Gastrocnemius medialis (tissue), 4 donors: Measurements from ENCODE around the gene C12orf75. TPM values are rescaled to one million over a fixed set of nuclear protein-coding genes. Genes with fewer than 3 reads are reported as not detected.

Experiments
- ATAC-seq, 2 donors: fragments of 150-250 bp; one replicate each; pipeline ENCODE4 v1.9.1; 2016
- DNase-seq, 2 donors: peaks; one replicate each; pipeline ENCODE4 v3.0.0-alpha.2; 2019
- H3K27ac ChIP-seq, 4 donors: fragments of 200-600 bp; sonication (generic); 1 replicate in 1 of 4; 2 replicates in 3 of 4; pipeline ENCODE4 v1.5.1; 2016 to 2018; ENCODE audit warnings: mild to moderate bottlenecking in 2 of 4, moderate library complexity in 1 of 4
- H3K27me3 ChIP-seq, 3 donors: fragments of 200-600 bp; sonication (generic) in 2 of 3; 1 replicate in 1 of 3; 2 replicates in 2 of 3; pipeline versions ENCODE4 v1.5.1 to v1.6.0; 2016 to 2019; ENCODE audit warnings: mild to moderate bottlenecking in 1 of 3, moderate library complexity in 1 of 3
- H3K36me3 ChIP-seq, 2 donors: fragments of 200-600 bp; sonication (generic) in 1 of 2; one replicate each; pipeline ENCODE4 v1.5.1; 2017 to 2018
- H3K4me1 ChIP-seq, 2 donors: fragments of 200-600 bp; sonication (generic) in 1 of 2; one replicate each; pipeline ENCODE4 v1.5.1; 2016 to 2017; ENCODE audit warnings: mild to moderate bottlenecking in 2 of 2
- H3K4me3 ChIP-seq, 4 donors: fragments of 200-600 bp; sonication (generic) in 3 of 4; 1 replicate in 1 of 4; 2 replicates in 3 of 4; pipeline ENCODE4 v1.5.1; 2016 to 2019; ENCODE audit warnings: mild to moderate bottlenecking in 2 of 4
- H3K9me3 ChIP-seq, 3 donors: fragments of 200-600 bp; sonication (generic) in 2 of 3; 1 replicate in 1 of 3; 2 replicates in 2 of 3; pipeline ENCODE4 v1.5.1; 2016 to 2019
- CTCF ChIP-seq, 5 experiments: fragments of 450-650 bp in 3 of 5; fragments of 200-600 bp in 2 of 5; sonication (generic) in 2 of 5; IDR thresholded peaks in 4 of 5; conservative IDR thresholded peaks in 1 of 5; 1 replicate in 4 of 5; 2 replicates in 1 of 5; pipeline ENCODE4 v1.5.1; 2016 to 2019; ENCODE audit warnings: antibody characterized with exemption in 5 of 5, mild to moderate bottlenecking in 3 of 5, moderate library complexity in 3 of 5
- POLR2A ChIP-seq, 2 donors: fragments of 450-650 bp; IDR thresholded peaks; one replicate each; pipeline ENCODE4 v1.6.1; 2017; ENCODE audit warnings: antibody characterized with exemption in 2 of 2, mild to moderate bottlenecking in 2 of 2, moderate library complexity in 2 of 2
- in situ Hi-C, 4 donors: fragments of 200-750 bp; cut with MboI; loops; one replicate each; pipeline versions ENCODE4 v1.15.0 to v1.8.0; 2017; ENCODE audit warnings: low sequenced_read_pairs in 4 of 4
- intact Hi-C: fragments of 100-400 bp; cut with DNase I; formaldehyde crosslinking; loops from one replicate; pipeline ENCODE4 v1.15.1; 2023; ENCODE audit warnings: low total_unique reads
- total RNA-seq, 4 donors: library from RNA; depleted of rRNA; stranded (reverse); fragments of >200 nt; gene quantifications; one replicate each; pipeline versions ENCODE4 v1.1.0 to v1.2.3, GENCODE V29; 2016

The C12orf75 gene
- total RNA-seq, 4 donors from 2014 or later, result 4.3 to 73.0 (median 17.3) TPM

- in situ Hi-C loops, result loop anchor here in 3 of 4 donors (25.0 kb wide), 2 partner anchors 1185 to 1210 kb away; partner anchors contain the start of gene TXNRD1 (in 1 of the 3)
- peaks cover 4 to 8% of the 10 kb centered on the region in 2 donors for H3K4me1 ChIP-seq
- H3K4me3 ChIP-seq, result no peak overlapping the region
- no peaks in the 10 kb centered on the region for H3K36me3 ChIP-seq
- no peak for ATAC-seq
- no peak for DNase-seq
- H3K9me3 ChIP-seq, result no peaks in the 10 kb centered on the region
- intact Hi-C loops, result no loop called here
- no peaks in the 10 kb centered on the region for H3K27me3 ChIP-seq
- TF ChIP-seq POLR2A (IDR thresholded peaks at IDR 0.05) (no peak), CTCF (IDR thresholded peaks at IDR 0.05 in 4 of 5, conservative IDR thresholded peaks at IDR 0.05 in 1 of 5) (no peak)
- no peak overlapping the region for H3K27ac ChIP-seq
Measured at GRCh38 chr12:105396983-105397382, 66.5 kb downstream of the C12orf75 start.

- no peak overlapping the region for H3K27ac ChIP-seq
- no peaks in the 10 kb centered on the region for H3K9me3 ChIP-seq
- TF ChIP-seq CTCF (IDR thresholded peaks at IDR 0.05 in 4 of 5, conservative IDR thresholded peaks at IDR 0.05 in 1 of 5) (no peak), POLR2A (IDR thresholded peaks at IDR 0.05) (no peak)
- in situ Hi-C loops (loop anchor here in 3 of 4 donors (25.0 kb wide), 2 partner anchors 1187 to 1212 kb away; partner anchors contain the start of gene TXNRD1 (in 1 of the 3)), intact Hi-C loops (no loop called here)
- H3K4me3 ChIP-seq, result no peak overlapping the region
- DNase-seq (no peak), ATAC-seq (no peak)
- H3K27me3 ChIP-seq, result no peaks in the 10 kb centered on the region
- no peaks in the 10 kb centered on the region for H3K36me3 ChIP-seq
- H3K4me1 ChIP-seq, result peaks cover under 1% of the 10 kb centered on the region in 2 donors
Measured at GRCh38 chr12:105398930-105399329, 68.4 kb downstream of the C12orf75 start.

- DNase-seq, result no peak
- intact Hi-C loops (no loop called here), in situ Hi-C loops (loop anchor here in 3 of 4 donors (25.0 kb wide), 3 partner anchors 738 to 1212 kb away; partner anchors contain the start of genes NUAK1 (in 2 of the 3) and TXNRD1 (in 1 of the 3))
- TF ChIP-seq CTCF (IDR thresholded peaks at IDR 0.05 in 4 of 5, conservative IDR thresholded peaks at IDR 0.05 in 1 of 5), result no peak
- no peaks in the 10 kb centered on the region for H3K36me3 ChIP-seq
- H3K4me1 ChIP-seq, result no peaks in the 10 kb centered on the region
- no peaks in the 10 kb centered on the region for H3K27me3 ChIP-seq
- no peak for ATAC-seq
- H3K9me3 ChIP-seq, result no peaks in the 10 kb centered on the region
- no peak overlapping the region for H3K27ac ChIP-seq
- H3K4me3 ChIP-seq, result no peak overlapping the region
Measured at GRCh38 chr12:105399428-105400081, 69.1 kb downstream of the C12orf75 start.

GRCh38 chr12:105400227-105400626, 69.7 kb downstream of the C12orf75 start:
- TF ChIP-seq CTCF (IDR thresholded peaks at IDR 0.05 in 4 of 5, conservative IDR thresholded peaks at IDR 0.05 in 1 of 5) (no peak), POLR2A (IDR thresholded peaks at IDR 0.05) (no peak)
- Histone ChIP-seq H3K4me1 (no peaks in the 10 kb centered on the region), H3K4me3 (no peak overlapping the region), H3K9me3 (no peaks in the 10 kb centered on the region), H3K36me3 (no peaks in the 10 kb centered on the region), H3K27ac (no peak overlapping the region), H3K27me3 (no peaks in the 10 kb centered on the region)
- intact Hi-C loops (no loop called here), in situ Hi-C loops (loop anchor here in 2 of 4 donors (25.0 kb wide), 1 partner anchor 737 kb away; the partner anchor contains the start of gene NUAK1 (in 2 of the 2))
- ATAC-seq (no peak), DNase-seq (no peak)
